ENCODE results near the gene ITGA1. TPM values are rescaled to one million over a fixed set of nuclear protein-coding genes. Genes with fewer than 3 reads are reported as not detected.
A peak's percentile ranks its signal among the peaks of the same experiment; 100 is the strongest.
"Not testable (repeated sequence)": the region's sequence is repeated elsewhere in the genome, so short reads cannot be mapped to it uniquely, and the experiment has no call there.

Gene ITGA1
- total RNA-seq, 4 donors from 2014 or later: 5.7 to 20.4 (median 12.4) TPM

DNA sequence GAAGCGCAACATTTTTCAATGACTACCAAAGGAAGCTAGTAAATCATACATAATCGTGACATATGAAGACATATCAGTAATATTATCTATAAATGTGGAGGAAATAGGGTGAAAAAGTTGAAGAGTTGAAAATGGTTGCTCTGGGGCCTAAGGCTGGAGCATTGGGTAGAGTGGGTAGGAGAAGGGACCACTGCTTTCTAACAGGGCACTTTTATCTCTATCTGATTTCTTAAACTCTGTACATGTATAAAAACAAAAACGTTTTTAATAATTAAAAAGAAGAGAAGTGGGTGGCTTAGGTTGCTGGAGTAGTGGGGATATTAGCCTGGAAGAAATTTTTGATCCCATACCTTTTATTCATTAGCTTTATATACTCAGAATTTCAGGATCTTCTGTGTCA, 44.2 kb upstream of the ITGA1 start:
- H3K36me3 ChIP-seq: no peaks in the 10 kb centered on the region
- H3K9me3 ChIP-seq: no peaks in the 10 kb centered on the region
- DNase-seq (no peak), ATAC-seq (no peak)
- H3K4me3 ChIP-seq: no peak overlapping the region
- no peak for TF ChIP-seq POLR2A (IDR thresholded peaks at IDR 0.05)
- TF ChIP-seq, protein P1, sequence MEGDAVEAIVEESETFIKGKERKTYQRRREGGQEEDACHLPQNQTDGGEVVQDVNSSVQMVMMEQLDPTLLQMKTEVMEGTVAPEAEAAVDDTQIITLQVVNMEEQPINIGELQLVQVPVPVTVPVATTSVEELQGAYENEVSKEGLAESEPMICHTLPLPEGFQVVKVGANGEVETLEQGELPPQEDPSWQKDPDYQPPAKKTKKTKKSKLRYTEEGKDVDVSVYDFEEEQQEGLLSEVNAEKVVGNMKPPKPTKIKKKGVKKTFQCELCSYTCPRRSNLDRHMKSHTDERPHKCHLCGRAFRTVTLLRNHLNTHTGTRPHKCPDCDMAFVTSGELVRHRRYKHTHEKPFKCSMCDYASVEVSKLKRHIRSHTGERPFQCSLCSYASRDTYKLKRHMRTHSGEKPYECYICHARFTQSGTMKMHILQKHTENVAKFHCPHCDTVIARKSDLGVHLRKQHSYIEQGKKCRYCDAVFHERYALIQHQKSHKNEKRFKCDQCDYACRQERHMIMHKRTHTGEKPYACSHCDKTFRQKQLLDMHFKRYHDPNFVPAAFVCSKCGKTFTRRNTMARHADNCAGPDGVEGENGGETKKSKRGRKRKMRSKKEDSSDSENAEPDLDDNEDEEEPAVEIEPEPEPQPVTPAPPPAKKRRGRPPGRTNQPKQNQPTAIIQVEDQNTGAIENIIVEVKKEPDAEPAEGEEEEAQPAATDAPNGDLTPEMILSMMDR (IDR thresholded peaks at IDR 0.05 in 4 of 5, conservative IDR thresholded peaks at IDR 0.05 in 1 of 5): no peak
- in situ Hi-C loops (cut with MboI; ENCODE audit: low sequenced_read_pairs in 4 of 4) (no loop called here), intact Hi-C loops (cut with DNase I; ENCODE audit: low total_unique reads) (no loop called here)
- H3K27me3 ChIP-seq: no peaks in the 10 kb centered on the region
- H3K27ac ChIP-seq: peak overlapping the region in 3 of 4 donors; percentile 2 to 42 (median 16)
- H3K4me1 ChIP-seq: peaks cover 0 to 8% of the 10 kb centered on the region in 2 donors

DNA sequence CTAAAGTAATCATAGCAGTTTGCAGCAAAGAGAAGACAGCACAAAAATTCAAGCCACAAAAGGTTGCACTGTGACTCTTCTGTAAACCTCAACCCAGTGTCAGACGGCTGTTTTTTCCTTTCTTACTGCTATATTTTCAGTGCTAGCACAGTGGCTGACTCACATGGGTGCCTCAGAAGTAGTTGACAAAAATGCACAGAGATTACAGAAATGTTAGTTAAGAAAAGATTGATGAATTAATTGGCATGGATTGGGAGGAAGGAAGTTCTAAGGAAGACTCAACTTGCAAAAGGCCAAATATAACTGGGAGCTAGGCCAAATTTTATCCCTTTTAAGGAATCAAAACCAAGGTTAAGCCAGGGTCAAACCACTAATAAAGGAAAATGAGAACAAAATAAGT, 43.7 kb upstream of the ITGA1 start:
- H3K9me3 ChIP-seq: no peaks in the 10 kb centered on the region
- ATAC-seq (no peak), DNase-seq (no peak)
- H3K4me1 ChIP-seq: peaks cover 0 to 8% of the 10 kb centered on the region in 2 donors
- intact Hi-C loops (cut with DNase I; ENCODE audit: low total_unique reads) (no loop called here), in situ Hi-C loops (cut with MboI; ENCODE audit: low sequenced_read_pairs in 4 of 4) (no loop called here)
- H3K4me3 ChIP-seq: no peak overlapping the region
- H3K27me3 ChIP-seq: no peaks in the 10 kb centered on the region
- no peaks in the 10 kb centered on the region for H3K36me3 ChIP-seq
- TF ChIP-seq, protein P1 (IDR thresholded peaks at IDR 0.05 in 4 of 5, conservative IDR thresholded peaks at IDR 0.05 in 1 of 5): no peak
- no peak for TF ChIP-seq POLR2A (IDR thresholded peaks at IDR 0.05)
- peak overlapping the region; percentile 14 to 42 (median 19) for H3K27ac ChIP-seq

DNA sequence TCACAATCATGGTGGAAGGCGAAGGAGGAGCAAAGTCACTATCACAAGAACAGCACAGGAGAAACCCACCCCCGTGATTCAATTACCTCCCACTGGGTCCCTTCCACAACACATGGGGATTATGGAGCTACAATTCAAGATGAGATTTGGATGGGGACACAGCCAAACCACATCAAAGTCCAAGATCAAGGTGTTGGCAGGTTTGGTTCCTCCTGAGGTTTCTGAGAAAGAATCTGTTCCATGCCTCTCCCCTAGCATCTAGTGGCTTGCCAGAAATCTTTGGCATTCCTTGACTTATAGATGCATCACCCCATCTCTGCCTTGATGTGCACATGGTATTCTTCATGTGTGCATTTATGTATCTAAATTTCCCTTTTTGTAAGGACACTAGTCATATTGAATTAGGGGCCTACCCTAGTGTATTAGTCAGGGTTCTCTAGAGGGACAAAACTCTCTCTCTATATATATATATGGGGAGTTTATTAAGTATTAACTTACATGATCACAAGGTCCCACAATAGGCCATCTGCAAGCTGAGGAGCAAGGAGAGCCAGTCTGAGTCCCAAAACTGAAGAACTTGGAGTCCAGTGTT, 42.8 kb upstream of the ITGA1 start:
- H3K27ac ChIP-seq: peak overlapping the region in 1 of 4 donors; percentile 20
- H3K9me3 ChIP-seq; H3K4me3 ChIP-seq; in situ Hi-C loops (cut with MboI; ENCODE audit: low sequenced_read_pairs in 4 of 4); DNase-seq; H3K27me3 ChIP-seq; intact Hi-C loops (cut with DNase I; ENCODE audit: low total_unique reads); H3K36me3 ChIP-seq; H3K4me1 ChIP-seq; ATAC-seq: not testable (repeated sequence)

DNA sequence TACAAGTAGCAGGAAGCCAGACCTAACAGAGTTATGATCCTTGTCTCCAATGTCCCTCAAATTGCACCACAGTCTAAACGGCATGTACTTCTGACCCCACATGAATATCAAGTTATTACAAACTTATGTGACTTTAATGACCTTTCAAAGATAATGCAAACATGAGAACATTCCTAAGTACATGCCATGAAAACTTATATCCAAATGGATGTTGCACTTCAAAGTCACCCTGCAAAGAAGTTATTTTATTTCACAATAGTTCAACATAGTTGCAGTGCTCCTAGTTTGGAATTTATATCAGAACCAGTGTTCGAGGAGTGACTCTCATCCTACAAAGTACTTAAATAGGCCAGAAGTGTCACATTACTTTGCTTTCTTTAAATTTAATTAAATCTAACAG, 41.2 kb upstream of the ITGA1 start:
- in situ Hi-C loops (cut with MboI; ENCODE audit: low sequenced_read_pairs in 4 of 4): no loop called here
- no peak for ATAC-seq

DNA sequence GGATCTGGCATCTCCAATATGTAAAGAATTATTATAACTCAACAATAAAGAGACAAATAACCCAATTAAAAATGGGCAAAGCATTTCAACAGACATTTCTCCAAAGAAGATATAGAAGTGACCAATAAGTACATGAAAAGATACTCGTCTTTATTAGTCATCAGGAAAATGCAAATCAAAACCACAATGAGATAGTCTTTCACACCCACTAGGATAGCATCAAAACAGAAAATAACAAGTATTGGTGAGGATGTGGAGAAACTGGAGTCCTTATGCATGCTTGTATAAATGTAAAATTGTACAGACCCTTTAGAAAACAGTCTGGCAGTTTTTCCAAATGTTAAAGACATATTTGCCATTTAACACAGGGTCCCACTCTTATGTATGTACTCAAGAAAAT, 39.1 kb upstream of the ITGA1 start:
- ATAC-seq: no peak

More for the DNA sequence above, 41.2 kb upstream of the ITGA1 start:
- Histone ChIP-seq H3K4me1 (peaks cover 0 to 8% of the 10 kb centered on the region in 2 donors), H3K27me3 (no peaks in the 10 kb centered on the region), H3K36me3 (no peaks in the 10 kb centered on the region), H3K27ac (no peak overlapping the region), H3K9me3 (no peaks in the 10 kb centered on the region), H3K4me3 (no peak overlapping the region)
- TF ChIP-seq, protein P1 (IDR thresholded peaks at IDR 0.05 in 4 of 5, conservative IDR thresholded peaks at IDR 0.05 in 1 of 5): no peak
- no peak for TF ChIP-seq POLR2A (IDR thresholded peaks at IDR 0.05)
- intact Hi-C loops (cut with DNase I; ENCODE audit: low total_unique reads): no loop called here
- no peak for DNase-seq

More for the DNA sequence above, 39.1 kb upstream of the ITGA1 start:
- no peak overlapping the region for H3K27ac ChIP-seq
- TF ChIP-seq, protein P1 (IDR thresholded peaks at IDR 0.05 in 4 of 5, conservative IDR thresholded peaks at IDR 0.05 in 1 of 5): no peak
- no peak for TF ChIP-seq POLR2A (IDR thresholded peaks at IDR 0.05)
- intact Hi-C loops (cut with DNase I; ENCODE audit: low total_unique reads): no loop called here
- in situ Hi-C loops (cut with MboI; ENCODE audit: low sequenced_read_pairs in 4 of 4): no loop called here
- H3K27me3 ChIP-seq: no peaks in the 10 kb centered on the region
- H3K4me1 ChIP-seq: peaks cover 0 to 6% of the 10 kb centered on the region in 2 donors
- H3K36me3 ChIP-seq: no peaks in the 10 kb centered on the region
- H3K9me3 ChIP-seq: no peaks in the 10 kb centered on the region
- H3K4me3 ChIP-seq: no peak overlapping the region
- DNase-seq: no peak
